Transverse colon (tissue), 4 donors: ENCODE results near the gene NKAIN2. TPM values are rescaled to one million over a fixed set of nuclear protein-coding genes. Genes with fewer than 3 reads are reported as not detected.

Source experiments
- DNase-seq: peaks from one replicate; pipeline ENCODE4 v3.0.0-alpha.2; 2019
- H3K27ac ChIP-seq, 4 donors: fragments of 200-600 bp; sonication (generic); 2 replicates each; pipeline ENCODE4 v1.5.1; 2016 to 2018; ENCODE audit warnings: inconsistent platforms in 4 of 4
- H3K27me3 ChIP-seq: fragments of 200-600 bp; sonication (generic); 2 replicates; pipeline ENCODE4 v1.5.1; 2017; ENCODE audit warnings: inconsistent platforms
- H3K36me3 ChIP-seq, 4 donors: fragments of 200-600 bp; sonication (generic); 2 replicates each; pipeline ENCODE4 v1.5.1; 2017 to 2019; ENCODE audit warnings: inconsistent platforms in 4 of 4
- H3K4me1 ChIP-seq, 4 donors: fragments of 200-600 bp; sonication (generic); 2 replicates each; pipeline ENCODE4 v1.5.1; 2017 to 2020; ENCODE audit warnings: inconsistent platforms in 4 of 4
- H3K4me3 ChIP-seq, 4 donors: fragments of 200-600 bp; sonication (generic); 1 replicate in 1 of 4; 2 replicates in 3 of 4; pipeline versions ENCODE4 v1.5.1 to v1.6.1; 2017 to 2019; ENCODE audit warnings: inconsistent platforms in 4 of 4
- H3K9me3 ChIP-seq, 2 donors: fragments of 200-600 bp; sonication (generic); 2 replicates each; pipeline ENCODE4 v1.5.1; 2017 to 2019; ENCODE audit warnings: inconsistent platforms in 2 of 2
- EP300 ChIP-seq: sonication (generic); formaldehyde crosslinking; IDR thresholded peaks from one replicate; pipeline ENCODE4 v1.6.1; 2017; ENCODE audit warnings: antibody characterized with exemption, low read depth
- POLR2A ChIP-seq: fragments of 450-650 bp; IDR thresholded peaks from one replicate; pipeline ENCODE4 v1.6.1; 2016; ENCODE audit warnings: antibody characterized with exemption, mild to moderate bottlenecking, moderate library complexity
- POLR2AphosphoS5 ChIP-seq, 3 donors: sonication (generic); formaldehyde crosslinking; IDR thresholded peaks; one replicate each; pipeline ENCODE4 v1.6.1; 2016; ENCODE audit warnings: antibody characterized with exemption in 3 of 3
- WGBS, 2 donors: methylation state at CpG; one replicate each; pipeline ENCODE4 v1.1.5; 2018; ENCODE audit warnings: low coverage in 1 of 2; 5-methylcytosine and 5-hydroxymethylcytosine counted together
- in situ Hi-C, 4 donors: fragments of 200-750 bp; cut with MboI; loops; one replicate each; pipeline versions ENCODE4 v1.15.0 to v1.15.1; 2017; ENCODE audit warnings: low sequenced_read_pairs in 3 of 4, low pct_ligation_motif_present in 1 of 4, low pct_unique_long_range_greater_than_20kb in 1 of 4
- intact Hi-C: fragments of 100-400 bp; cut with DNase I; formaldehyde crosslinking; loops from one replicate; pipeline ENCODE4 v1.15.1; 2023; ENCODE audit warnings: low total_unique reads
- total RNA-seq, 4 donors: library from RNA; depleted of rRNA; stranded (reverse); fragments of >200 nt; gene quantifications; one replicate each; pipeline ENCODE4 v1.1.0, GENCODE V29; 2016
- TF ChIP-seq, protein P1 (sequence below), 5 experiments: fragments of 200-600 bp in 3 of 5; fragments of 450-650 bp in 2 of 5; sonication (generic) in 3 of 5; IDR thresholded peaks; 1 replicate in 2 of 5; 2 replicates in 3 of 5; pipeline ENCODE4 v1.5.1; 2016 to 2017; ENCODE audit warnings: antibody characterized with exemption in 5 of 5, inconsistent platforms in 3 of 5, mild to moderate bottlenecking in 2 of 5, moderate library complexity in 1 of 5

Gene NKAIN2
- total RNA-seq, 4 donors from 2014 or later: 0.32 TPM; not detected in 3

DNA sequence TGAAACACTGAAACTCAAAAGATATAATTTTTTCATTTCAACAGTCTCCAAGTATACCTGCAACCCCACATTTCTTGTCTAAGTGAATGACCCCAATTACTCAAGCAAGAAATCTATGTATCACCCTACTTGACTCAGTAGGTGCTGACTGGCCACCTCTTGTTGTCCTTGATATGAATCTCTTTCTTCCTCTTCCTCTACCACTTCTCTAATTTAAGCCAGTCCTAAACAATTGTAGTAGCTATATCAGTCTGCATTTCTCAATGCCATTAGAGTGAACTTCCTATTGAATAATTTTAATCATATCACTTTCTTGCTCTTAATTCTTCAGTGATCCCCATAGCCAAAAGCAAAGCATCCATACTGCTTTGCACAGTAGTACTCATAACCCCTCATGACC lies 93.2 kb downstream of the NKAIN2 start:
- DNase-seq: no peak
- H3K9me3 ChIP-seq: no peaks in the 10 kb centered on the region
- H3K4me3 ChIP-seq: no peak overlapping the region
- no peaks in the 10 kb centered on the region for H3K4me1 ChIP-seq
- TF ChIP-seq, protein P1, sequence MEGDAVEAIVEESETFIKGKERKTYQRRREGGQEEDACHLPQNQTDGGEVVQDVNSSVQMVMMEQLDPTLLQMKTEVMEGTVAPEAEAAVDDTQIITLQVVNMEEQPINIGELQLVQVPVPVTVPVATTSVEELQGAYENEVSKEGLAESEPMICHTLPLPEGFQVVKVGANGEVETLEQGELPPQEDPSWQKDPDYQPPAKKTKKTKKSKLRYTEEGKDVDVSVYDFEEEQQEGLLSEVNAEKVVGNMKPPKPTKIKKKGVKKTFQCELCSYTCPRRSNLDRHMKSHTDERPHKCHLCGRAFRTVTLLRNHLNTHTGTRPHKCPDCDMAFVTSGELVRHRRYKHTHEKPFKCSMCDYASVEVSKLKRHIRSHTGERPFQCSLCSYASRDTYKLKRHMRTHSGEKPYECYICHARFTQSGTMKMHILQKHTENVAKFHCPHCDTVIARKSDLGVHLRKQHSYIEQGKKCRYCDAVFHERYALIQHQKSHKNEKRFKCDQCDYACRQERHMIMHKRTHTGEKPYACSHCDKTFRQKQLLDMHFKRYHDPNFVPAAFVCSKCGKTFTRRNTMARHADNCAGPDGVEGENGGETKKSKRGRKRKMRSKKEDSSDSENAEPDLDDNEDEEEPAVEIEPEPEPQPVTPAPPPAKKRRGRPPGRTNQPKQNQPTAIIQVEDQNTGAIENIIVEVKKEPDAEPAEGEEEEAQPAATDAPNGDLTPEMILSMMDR (IDR thresholded peaks at IDR 0.05): no peak
- TF ChIP-seq EP300 (no peak), POLR2AphosphoS5 (IDR thresholded peaks at IDR 0.05) (no peak), POLR2A (no peak)
- in situ Hi-C loops: no loop called here
- no peaks in the 10 kb centered on the region for H3K36me3 ChIP-seq
- intact Hi-C loops: no loop called here
- H3K27me3 ChIP-seq: no peaks in the 10 kb centered on the region
- H3K27ac ChIP-seq: no peak overlapping the region

DNA sequence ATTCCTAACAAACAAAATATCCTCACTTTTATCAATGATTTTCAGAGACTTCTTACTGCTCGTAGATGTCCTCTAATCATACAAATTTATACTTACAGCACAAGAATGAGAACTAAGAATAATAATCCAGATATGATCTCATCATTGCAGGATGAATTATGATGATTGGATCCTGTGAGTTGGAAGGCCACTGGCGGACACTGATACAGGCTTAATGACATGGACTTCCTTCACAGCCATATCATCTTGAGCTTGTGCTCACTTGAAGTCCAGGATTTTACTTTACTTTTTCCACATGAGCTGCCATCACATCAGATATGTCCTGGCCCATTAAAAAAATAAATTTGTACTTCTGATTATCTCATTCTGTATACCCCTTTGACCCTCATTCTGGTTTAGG lies 94.3 kb downstream of the NKAIN2 start:
- intact Hi-C loops: no loop called here
- Histone ChIP-seq H3K27me3 (no peaks in the 10 kb centered on the region), H3K36me3 (no peaks in the 10 kb centered on the region), H3K4me3 (no peak overlapping the region), H3K9me3 (no peaks in the 10 kb centered on the region), H3K4me1 (no peaks in the 10 kb centered on the region), H3K27ac (no peak overlapping the region)
- in situ Hi-C loops: no loop called here
- WGBS, 2 donors: 75 to 86% methylated on average over 1 to 2 of the region's 2 CpGs
- DNase-seq: no peak
- TF ChIP-seq, protein P1 (IDR thresholded peaks at IDR 0.05): no peak
- no peak for TF ChIP-seq EP300
- no peak for TF ChIP-seq POLR2AphosphoS5 (IDR thresholded peaks at IDR 0.05)
- no peak for TF ChIP-seq POLR2A

DNA sequence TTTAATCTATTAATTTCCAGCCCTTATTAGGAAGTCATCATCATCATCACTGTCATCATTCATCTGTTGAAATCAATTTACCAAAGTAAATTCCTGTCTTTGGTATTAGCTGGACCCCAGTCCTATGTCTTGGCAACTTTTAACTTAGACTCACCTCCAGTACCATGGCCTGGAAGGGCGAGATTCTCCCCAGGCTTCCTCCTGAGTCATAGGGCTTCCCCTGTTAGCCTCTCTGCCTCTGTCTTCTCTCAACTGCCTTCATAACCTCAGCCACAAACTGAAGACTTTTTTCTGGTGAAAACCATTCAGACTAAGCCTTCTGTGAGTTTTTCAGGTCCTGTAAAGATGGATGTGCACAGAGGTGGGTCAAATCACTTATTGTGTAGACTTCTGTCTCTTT lies 95.0 kb downstream of the NKAIN2 start:
- Histone ChIP-seq H3K36me3 (no peaks in the 10 kb centered on the region), H3K27ac (no peak overlapping the region), H3K9me3 (no peaks in the 10 kb centered on the region), H3K4me1 (no peaks in the 10 kb centered on the region), H3K4me3 (no peak overlapping the region), H3K27me3 (no peaks in the 10 kb centered on the region)
- TF ChIP-seq POLR2A (no peak), EP300 (no peak), POLR2AphosphoS5 (IDR thresholded peaks at IDR 0.05) (no peak)
- TF ChIP-seq, protein P1 (IDR thresholded peaks at IDR 0.05): no peak
- in situ Hi-C loops: no loop called here
- intact Hi-C loops: no loop called here
- no peak for DNase-seq
- 48% methylated on average over 1 of the region's 1 CpG; no CpG with 5 or more reads in 1 of the 2 donors for WGBS, 2 donors

DNA sequence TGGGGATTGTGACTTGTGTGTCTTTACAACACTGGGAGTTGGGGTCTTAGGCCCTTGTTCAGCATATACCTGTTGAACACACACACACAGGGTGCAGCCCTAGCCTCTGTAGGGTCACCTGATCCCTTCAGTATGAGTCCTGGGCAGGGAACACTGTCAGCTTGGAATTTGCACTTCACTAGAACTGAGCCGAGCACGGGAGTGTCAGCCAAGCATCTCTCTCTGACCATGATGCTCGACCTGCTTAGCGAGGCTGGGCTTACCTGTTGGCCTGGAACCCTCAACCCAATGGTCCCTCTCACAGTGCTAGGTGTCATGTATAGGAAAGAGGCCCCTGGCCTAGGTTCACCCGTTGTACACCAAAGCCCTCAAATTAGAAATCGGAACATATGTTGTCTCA lies 96.1 kb downstream of the NKAIN2 start:
- WGBS, 2 donors: 83 to 100% methylated on average over 1 to 6 of the region's 6 CpGs
- intact Hi-C loops: no loop called here
- H3K4me1 ChIP-seq: no peaks in the 10 kb centered on the region
- no peaks in the 10 kb centered on the region for H3K27me3 ChIP-seq
- in situ Hi-C loops: no loop called here
- no peak overlapping the region for H3K4me3 ChIP-seq
- TF ChIP-seq EP300: no peak
- TF ChIP-seq, protein P1 (IDR thresholded peaks at IDR 0.05): no peak
- no peak for TF ChIP-seq POLR2A
- TF ChIP-seq POLR2AphosphoS5 (IDR thresholded peaks at IDR 0.05): no peak
- H3K9me3 ChIP-seq: no peaks in the 10 kb centered on the region
- H3K27ac ChIP-seq: no peak overlapping the region
- no peaks in the 10 kb centered on the region for H3K36me3 ChIP-seq
- no peak for DNase-seq
